ENCODE results near the gene SLC22A1.

- TF ChIP-seq CTCF (IDR thresholded peaks at IDR 0.05; ENCODE audit: poor library complexity, severe bottlenecking): no peak
- no peak for TF ChIP-seq EZH2 (IDR thresholded peaks at IDR 0.05; ENCODE audit: borderline replicate concordance, insufficient read depth, low read length, poor library complexity, severe bottlenecking)
- TF ChIP-seq POLR2AphosphoS5 (IDR thresholded peaks at IDR 0.05): no peak
- TF ChIP-seq, protein P1, sequence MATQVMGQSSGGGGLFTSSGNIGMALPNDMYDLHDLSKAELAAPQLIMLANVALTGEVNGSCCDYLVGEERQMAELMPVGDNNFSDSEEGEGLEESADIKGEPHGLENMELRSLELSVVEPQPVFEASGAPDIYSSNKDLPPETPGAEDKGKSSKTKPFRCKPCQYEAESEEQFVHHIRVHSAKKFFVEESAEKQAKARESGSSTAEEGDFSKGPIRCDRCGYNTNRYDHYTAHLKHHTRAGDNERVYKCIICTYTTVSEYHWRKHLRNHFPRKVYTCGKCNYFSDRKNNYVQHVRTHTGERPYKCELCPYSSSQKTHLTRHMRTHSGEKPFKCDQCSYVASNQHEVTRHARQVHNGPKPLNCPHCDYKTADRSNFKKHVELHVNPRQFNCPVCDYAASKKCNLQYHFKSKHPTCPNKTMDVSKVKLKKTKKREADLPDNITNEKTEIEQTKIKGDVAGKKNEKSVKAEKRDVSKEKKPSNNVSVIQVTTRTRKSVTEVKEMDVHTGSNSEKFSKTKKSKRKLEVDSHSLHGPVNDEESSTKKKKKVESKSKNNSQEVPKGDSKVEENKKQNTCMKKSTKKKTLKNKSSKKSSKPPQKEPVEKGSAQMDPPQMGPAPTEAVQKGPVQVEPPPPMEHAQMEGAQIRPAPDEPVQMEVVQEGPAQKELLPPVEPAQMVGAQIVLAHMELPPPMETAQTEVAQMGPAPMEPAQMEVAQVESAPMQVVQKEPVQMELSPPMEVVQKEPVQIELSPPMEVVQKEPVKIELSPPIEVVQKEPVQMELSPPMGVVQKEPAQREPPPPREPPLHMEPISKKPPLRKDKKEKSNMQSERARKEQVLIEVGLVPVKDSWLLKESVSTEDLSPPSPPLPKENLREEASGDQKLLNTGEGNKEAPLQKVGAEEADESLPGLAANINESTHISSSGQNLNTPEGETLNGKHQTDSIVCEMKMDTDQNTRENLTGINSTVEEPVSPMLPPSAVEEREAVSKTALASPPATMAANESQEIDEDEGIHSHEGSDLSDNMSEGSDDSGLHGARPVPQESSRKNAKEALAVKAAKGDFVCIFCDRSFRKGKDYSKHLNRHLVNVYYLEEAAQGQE (IDR thresholded peaks at IDR 0.05; ENCODE audit: borderline replicate concordance): no peak
- no peak for TF ChIP-seq TAF1 (IDR thresholded peaks at IDR 0.05; ENCODE audit: low read depth)
- no peak for TF ChIP-seq EP300 (conservative IDR thresholded peaks at IDR 0.05; ENCODE audit: poor library complexity, severe bottlenecking)
- TF ChIP-seq RAD21 (conservative IDR thresholded peaks at IDR 0.05): no peak
- no peak for TF ChIP-seq MXI1 (conservative IDR thresholded peaks at IDR 0.05; ENCODE audit: poor library complexity, severe bottlenecking)
Measured at GRCh38 chr6:160102399-160102798, 19.2 kb upstream of the SLC22A1 start.
